T-helper 2 cell treated with Interferon-gamma antibody and Interleukin-4, amounts not matched to agents 100 ng/mL and 5 ng/mL, for 36 hours (primary cell): Measurements from ENCODE around the gene EBLN1. TPM values are rescaled to one million over a fixed set of nuclear protein-coding genes. Genes with fewer than 3 reads are reported as not detected.

Source experiments
- total RNA-seq: library from RNA; stranded (reverse); gene quantifications from 2 replicates; pipeline ENCODE4 v1.2.3, GENCODE V29; 2022

EBLN1 gene
- total RNA-seq, 1 donor from 2014 or later, result not detected

Other genes with a start within 250 kb of the EBLN1 start
- gene DNAJC1, start 214.3 kb downstream of the EBLN1 start, total RNA-seq, result 20.8 and 23.2 TPM in 2 replicates
- 73.1 and 75.9 TPM in 2 replicates for gene COMMD3, start 98.4 kb upstream of the EBLN1 start, total RNA-seq
- 40.2 and 43.4 TPM in 2 replicates for gene BMI1, start 103.1 kb upstream of the EBLN1 start, total RNA-seq
- gene SPAG6, start 127.5 kb upstream of the EBLN1 start, total RNA-seq, result 0.61 and 0.64 TPM in 2 replicates